HL-60/S4 treated with phorbol 12-myristate 13-acetate at 8.2 ng/mL for 4 days and 3 days (cell line): ENCODE measurements around the gene MPPED2.
"Not testable (repeated sequence)": the region's sequence is repeated elsewhere in the genome, so short reads cannot be mapped to it uniquely, and the experiment has no call there.

Experiments used
- in situ Hi-C: fragments of 300-500 bp; cut with MboI; formaldehyde crosslinking; loops from 2 replicates; pipeline ENCODE4 v1.15.0; 2022; ENCODE audit warnings: low sequenced_read_pairs

The MPPED2 gene

DNA sequence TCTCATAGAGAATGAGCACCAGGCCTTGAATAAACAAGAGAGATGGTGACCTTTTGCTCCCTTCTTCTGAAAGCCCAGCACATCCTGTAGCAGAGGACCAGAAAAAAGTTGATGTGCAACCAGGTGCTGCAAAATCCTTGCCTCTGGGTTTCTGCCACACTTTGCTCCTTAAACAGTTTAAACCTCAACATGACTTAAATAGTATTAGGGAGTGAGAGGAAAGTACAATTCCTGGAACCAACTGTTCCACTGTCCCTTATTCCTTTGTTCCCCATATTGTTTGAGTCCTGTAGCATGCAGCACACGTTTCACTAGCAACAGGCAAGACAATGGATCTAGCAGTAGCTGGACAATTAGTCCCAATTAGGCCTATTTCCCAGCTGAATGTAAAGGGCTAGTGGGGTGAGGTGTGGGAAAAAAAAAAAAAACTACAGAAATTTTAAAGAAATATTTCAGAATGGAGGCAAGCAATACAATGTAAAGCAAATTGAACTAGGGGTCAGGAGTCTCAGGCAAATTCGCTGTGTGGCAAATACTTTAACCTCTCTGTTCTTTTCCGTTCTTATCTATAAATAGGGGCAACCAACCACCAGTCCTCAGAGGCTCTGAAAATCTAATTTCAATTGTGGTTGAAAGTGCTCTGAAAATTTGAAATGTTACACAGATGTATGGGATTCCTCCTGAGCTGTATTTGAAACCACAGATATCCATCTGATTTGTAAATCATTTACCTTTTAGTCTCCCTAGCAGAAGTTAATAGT lies 6.6 kb downstream of the MPPED2 start:
- in situ Hi-C loops, result no loop called here

DNA sequence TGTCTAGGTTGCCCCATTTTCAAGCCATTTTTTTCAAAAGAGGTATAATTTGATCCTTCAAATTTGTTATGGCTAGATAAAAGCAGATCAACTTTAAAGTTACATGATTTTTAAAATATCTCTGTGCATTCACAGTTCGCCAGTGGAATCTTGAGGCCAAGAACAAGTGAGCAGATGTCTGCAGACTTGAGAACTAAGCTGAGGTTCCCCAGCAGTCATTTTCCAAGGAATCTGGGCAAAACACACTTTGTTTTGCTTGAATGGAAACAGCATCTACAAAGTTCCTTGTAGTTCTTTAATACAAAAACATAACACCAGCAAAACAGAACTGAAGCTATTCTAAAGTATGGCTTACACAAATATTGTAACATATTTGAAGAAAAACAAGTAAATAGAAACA lies 7.7 kb downstream of the MPPED2 start:
- in situ Hi-C loops, result no loop called here

DNA sequence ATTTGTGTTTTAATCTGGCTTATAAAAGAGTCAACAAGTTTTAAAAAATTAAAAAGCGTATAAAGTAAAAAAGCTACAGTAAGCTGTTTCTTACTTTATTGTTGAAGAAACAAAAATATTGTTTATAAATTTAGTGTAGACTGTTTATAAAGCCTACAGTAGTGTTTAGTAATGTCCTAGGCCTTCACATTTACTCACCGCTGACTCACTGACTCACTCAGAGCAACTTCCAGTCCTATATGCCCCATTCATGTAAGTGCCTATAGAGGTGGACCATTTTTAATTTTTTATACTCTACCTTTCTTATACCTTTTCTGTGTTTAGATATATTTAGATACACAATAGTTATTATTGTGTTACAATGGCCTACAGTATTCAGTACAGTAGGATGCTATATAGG lies 12.2 kb downstream of the MPPED2 start:
- in situ Hi-C loops, result no loop called here

DNA sequence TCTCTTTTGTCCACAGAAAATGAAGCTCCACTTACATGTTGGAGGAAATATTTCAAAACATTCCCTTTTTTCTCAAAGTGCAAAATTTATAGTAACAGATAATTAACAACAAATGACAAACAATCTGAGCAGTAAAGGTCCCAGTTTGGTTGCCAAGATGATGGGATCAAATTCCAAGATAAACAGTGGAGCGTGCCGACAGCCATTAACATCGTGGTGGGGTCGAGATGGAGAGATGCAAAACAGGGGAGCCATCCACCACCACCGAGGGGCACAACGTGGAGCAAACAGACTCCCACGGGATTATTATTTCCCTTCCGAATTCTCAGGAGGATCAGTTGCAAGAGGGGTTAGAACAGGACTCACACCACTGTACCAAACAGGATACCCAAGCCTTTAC lies 17.2 kb downstream of the MPPED2 start:
- in situ Hi-C loops, result no loop called here

DNA sequence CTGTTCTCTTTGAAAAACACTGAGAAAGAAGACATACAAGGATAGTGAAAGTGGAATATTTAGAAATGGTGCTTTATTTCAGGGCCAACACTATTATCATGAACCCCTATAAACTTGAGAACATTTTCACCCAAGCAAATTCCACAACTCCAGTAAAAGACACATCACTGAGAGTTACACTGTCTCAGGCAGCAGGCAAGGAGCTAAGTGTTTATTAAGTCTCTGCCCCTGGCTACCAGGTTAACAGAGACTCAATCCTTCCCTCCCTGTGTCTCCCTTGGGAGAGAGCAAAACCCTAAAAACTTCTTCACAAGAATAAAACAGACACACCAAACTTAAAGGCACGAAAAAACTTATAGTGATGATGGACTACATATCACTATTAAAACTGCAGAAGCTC lies 18.5 kb downstream of the MPPED2 start:
- in situ Hi-C loops, result no loop called here

DNA sequence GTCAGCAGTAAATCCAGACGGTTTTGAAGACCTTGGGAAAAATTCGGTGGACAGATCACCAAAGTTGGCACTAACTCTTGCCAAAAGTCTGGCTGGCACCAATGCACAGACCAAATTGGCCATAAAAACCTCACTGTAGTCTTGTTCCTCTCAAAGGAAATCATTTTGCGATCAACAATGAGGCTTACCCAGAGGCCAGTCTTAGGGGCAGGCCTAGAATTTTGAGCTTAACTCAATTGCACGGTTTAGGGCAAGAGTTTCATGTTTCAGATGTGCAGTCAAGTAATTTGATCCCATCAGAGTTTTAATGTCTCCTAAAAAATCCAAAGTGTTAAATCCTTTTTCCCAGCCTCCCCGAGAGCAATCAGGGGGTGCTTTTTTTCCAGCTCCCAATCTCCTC lies 19.0 kb downstream of the MPPED2 start:
- in situ Hi-C loops, result no loop called here

DNA sequence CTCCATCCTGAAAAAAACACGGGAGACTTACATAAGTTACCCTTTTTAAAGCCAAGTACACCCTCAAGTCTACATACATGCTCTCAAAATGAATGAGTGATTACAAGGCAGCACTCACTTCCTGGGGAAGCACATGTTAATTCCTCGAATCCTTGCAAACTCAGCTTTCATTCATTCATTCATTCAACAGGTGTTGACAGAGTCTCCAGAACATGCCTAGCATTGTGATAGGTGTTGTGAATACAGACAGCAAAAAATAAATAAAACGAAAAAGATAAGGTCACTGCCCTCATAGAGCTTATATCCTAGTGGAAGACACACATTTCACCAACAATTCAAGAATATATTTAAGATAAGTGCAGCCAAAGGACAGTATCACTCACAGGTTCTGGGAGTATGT lies 19.7 kb downstream of the MPPED2 start:
- in situ Hi-C loops, result no loop called here

DNA sequence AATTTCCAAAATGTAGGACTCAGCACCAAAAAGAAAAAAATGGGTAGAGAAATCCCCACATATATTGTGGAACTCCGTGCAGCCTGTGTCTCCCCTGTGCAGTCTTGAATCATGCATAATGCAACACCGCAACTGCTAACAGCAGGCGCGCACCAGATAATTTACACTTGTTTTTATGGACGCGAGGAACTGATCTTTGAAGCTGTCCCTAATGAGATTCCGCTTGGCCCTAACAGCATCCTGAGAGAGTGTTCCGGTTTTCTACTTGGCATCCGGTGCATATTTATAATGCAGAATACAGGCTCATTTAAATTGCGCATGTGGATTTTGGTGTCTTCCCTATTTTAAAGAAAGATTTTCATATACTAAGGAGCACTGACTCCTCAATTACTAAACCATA lies 21.1 kb downstream of the MPPED2 start:
- in situ Hi-C loops, result no loop called here

DNA sequence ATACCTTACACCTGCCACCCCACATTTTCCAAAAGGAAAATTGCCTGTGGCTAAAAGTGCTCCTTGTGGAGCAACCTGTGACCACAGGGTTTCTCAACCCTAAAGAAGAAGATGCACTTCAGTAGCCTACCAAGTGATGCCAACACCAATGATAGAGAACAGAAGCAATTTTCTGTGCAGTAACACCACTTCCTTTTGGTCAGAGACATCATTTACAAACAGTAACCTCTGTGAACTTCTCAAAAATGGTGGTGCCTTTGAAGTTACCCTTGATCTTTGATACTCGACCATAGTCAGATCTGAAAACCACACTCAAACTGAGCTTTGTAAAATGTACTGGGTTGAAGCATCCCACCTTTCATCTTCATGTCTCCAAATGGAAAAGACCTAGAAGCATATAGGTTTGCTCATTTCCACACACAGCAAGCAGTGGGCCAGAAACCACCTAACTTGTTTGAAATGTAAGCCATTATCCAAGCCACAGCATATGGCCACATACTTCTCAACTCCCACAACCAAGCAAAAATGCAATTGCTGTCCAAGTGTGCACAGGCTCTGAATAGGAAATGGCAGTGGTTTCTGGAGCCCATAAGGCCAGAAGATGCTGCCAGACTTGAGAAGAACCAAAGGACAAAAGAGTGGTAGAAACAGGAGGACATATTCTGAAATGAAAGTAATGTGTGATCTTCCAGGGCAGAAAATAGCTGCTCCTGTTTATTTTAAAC lies 24.3 kb downstream of the MPPED2 start:
- in situ Hi-C loops, result no loop called here

DNA sequence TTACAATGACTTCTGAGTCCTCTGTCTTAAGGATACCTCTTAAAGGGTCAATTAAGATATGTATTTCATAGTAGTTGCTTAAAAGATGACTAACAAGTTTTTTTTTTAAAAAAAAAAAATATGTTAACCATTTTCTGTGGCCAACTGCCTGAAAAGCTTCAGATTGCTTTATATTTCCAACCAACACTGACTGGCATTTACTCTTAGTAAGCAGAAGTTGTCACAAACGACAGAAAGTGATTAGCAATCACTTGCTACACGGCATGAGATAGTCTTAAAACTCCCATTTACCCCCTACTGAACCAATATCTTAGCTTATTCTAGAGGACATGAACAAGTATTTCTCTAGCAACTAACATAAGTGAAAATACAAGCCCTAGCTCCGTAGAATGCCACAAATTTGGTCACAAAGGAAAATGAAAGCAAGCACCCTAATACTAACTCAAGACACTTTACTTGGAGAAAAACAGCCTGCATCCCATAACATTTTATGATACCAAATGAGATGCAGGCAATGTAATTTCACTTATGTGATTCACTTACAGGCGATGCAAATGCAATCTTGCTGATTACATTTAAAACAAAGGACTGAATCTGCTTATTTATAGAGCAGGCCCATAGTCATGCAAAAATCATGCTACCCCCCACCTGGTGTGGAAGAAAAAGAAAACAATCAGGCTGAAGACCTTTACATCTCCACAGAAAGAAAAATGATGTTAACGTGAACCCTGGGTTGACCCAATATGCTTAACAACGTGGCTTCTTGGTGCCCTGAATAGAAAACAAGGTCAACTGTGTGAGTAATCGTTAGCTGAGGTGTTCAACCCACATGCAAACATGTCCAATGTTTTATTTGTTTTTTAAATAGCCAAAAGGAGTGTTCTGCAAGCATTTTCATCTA lies 25.7 kb downstream of the MPPED2 start:
- in situ Hi-C loops, result no loop called here

DNA sequence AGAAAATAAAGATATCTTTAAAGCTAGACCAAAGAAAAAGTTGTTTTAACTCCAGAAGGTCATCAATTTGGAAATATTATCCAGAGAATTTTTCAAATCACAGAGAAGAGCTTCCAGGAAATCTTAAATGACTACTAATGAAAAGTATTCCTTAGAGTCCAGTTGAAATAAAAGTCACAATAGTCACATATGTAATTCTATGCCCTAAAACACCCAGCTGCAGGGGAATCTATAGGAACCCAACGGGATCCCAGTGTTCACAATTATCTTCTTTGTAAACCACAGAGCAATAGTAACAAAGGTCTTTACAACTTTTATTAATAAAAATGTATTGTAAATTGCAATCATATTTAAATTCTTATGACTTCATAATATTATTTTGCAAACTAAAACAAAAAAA lies 27.1 kb downstream of the MPPED2 start:
- in situ Hi-C loops, result no loop called here

DNA sequence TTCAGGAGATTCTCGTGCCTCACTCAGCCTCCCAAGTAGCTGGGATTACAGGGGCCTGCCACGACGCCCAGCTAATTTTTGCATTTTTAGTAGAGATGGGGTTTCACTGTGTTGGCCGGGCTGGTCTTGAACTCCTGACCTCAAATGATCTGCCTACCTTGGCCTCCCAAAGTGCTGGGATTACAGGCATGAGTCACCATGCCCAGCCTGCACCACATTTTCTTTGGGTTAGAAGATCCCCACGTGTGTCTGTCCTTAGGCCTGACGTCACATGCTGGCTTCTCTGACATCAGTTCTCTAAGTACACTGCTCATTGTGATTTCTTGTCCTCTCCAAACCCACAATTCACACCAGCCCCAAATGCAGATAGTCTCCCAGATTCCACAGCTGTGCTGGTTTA lies 31.6 kb downstream of the MPPED2 start:
- in situ Hi-C loops, result not testable (repeated sequence)

DNA sequence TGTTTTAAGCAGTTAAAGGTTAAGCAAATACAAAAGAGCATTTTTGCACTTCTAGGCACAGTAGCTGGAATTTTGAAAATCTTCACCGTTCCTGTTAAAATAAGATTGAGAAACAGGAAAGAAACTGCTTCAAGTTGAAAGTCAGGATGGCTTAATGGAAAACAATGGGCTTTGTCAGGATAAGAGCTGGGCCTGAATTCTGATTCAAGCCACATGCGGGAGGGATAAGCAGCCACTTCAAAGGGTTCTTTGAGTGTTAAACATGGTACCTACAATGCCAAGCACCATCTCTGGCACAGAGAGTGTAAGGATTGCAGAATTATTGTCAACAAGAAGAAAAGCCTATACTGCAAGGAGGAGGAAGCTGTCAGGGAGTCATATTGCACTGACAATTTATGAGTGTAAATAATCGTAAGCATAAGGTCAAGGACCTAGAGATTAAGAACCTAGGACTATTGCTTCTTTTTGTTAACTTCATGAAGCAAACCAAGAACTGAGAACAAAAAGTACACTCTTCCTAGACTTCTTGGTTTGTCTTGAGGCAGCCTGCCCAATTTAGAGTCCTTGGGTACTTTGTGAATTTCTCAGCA lies 32.5 kb downstream of the MPPED2 start:
- in situ Hi-C loops, result no loop called here

DNA sequence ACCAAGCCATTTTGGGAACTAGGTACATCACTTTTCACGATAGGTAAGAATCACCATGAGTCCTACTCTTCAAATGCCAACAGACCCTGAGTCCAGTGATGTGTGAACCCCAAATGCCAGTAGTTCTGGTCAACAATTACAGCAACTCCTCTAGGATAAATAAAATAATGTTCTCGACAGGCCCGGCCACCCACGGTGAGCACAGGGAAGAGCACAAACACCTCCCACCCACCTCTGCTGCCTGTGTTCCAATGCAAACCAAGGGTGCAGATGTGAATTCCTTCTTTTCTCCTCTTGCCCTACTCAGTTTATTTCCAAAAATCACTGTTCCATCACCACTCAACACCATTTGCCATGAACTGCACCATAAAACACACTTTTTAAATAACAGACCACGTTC lies 33.3 kb downstream of the MPPED2 start:
- in situ Hi-C loops, result no loop called here

DNA sequence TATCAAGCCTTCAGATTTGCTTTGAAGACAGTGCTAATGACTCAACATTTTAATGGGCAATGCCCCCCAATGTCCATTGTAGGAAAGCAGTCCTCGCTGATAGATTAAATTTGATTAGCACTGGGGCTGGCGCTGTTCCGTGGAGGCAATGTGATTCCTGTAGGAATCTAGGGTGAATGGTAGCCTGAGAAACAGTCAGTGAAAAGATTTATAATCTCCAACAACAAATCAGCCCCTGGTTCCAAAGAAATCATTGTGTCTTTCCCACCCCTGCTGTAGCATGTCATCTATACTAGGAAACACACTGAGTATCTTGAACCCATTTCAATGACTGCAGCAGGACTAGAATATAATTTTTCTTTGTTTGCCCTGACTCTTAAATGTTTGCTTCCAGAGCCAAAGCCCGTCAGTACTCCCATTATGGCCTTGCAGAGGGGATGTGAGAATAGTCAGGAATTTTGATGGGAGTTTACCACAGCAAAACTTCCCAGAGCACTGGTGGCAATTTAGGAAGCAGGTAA lies 36.1 kb downstream of the MPPED2 start:
- in situ Hi-C loops, result no loop called here

DNA sequence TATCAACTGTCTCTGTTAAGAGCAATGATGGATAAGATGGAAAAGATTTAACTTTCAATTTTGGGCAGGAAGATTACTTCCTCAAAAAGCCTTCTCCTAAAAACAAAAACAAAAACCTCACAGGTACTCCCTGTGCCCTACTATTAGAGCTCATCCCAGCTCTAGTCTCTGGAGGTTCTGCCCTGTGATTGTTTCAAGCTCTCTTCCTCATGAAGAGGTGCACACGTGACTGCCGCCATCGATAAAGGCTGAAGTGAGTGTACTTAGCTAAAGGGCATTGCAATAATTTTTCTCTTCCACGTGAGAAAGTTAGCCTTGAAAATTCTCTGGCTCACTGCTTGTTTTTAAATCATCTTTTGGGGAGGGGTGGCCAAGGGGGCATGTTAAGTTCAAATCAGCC lies 36.6 kb downstream of the MPPED2 start:
- in situ Hi-C loops, result no loop called here

DNA sequence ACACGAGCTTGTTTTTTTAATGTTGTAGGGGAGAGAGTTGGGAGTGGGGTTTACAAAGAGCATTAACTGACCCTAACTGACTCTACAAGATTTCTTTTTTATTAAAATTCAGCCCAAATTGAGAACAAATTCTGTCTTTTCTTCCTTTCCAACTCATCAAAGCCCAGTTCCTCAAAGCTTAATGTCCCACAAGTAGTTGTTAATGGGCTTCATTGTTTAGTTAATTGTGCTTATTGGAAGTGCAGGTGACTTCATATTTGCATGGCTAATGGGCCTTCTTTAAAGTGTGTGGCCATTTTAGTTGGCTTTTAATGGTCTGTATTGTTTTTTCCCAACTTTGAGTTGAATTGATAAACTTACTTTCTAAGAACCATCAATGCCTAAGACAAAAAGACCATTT lies 39.8 kb downstream of the MPPED2 start:
- in situ Hi-C loops, result no loop called here

DNA sequence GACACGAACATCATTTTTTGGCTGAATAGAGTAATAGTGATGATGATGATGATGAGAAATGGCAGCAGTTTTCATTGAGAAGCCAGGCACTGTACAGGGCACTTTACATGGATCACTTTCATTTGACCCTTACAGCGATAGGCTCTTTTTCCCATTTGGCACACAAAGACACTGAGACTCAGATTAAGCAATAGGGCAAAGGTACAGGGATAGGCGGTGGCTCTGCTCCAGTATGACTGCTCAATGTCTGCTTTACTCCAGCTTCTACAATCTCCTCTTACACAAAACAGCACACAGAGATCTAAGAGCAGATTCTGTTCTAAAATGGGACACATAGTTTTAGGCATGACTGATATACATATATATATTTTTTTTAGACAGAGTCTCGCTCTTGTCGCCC lies 40.6 kb downstream of the MPPED2 start:
- in situ Hi-C loops, result no loop called here

DNA sequence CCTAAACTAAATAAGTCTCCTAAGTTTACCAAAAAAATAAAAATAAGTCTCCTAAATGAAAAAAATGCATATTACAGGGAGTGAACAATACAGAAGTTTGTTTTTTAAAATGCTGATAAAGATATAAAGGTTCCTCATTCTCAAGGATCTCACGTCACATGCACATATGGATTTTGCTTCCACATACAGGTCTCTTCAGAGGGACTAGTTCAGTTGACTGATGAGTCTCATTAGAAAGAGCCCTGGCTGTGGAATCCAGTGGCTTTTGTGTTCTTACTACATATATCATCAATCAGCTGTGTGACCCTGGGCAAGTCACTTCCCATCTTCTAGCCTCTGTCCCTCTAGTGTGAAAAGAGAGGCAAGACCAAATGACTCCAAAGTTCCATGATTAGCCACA lies 43.1 kb downstream of the MPPED2 start:
- in situ Hi-C loops, result no loop called here

DNA sequence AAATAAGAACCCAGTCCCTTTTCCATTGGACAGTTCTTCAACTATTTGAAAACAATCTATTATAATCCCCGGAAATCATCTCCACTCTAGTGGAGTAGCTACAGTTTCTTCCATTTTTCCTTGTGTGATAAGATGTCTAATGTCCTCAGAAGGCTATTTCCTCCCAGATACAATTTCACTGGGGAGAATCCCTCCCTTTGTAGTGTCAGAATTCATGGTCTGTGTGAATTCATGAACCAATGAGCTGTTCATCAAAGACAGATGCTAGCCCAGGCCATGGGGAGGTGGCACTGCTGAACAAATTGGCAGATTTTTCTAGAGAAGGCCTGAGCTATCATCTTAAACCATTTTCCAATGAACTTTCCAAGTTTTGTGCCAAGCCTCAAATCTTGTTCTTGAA lies 45.4 kb downstream of the MPPED2 start:
- in situ Hi-C loops, result no loop called here

DNA sequence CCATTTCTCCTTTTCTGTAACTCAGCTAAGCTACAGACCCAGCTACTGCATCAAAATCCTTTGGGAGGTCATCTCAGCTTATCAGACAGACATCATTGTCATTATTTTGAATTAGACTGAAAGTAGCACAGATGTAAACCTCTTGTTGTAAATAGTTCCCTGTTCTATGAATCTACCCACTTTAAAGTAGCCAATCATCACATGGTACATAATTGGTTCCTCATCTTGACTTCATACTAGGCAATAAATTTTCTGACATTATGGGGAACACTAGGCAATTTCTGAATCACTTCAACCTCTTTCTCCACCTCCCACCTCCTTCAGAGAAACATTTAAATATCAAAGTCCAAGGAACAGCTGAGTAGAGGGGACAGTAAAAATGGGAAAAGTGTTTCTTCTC lies 47.9 kb downstream of the MPPED2 start:
- in situ Hi-C loops, result no loop called here
